ENCODE data around the gene ANKH.

The ANKH gene

GRCh38 chr5:14710313-14710994, 161.1 kb downstream of the ANKH start:
- DNase-seq: no peak

GRCh38 chr5:14708551-14708950, 163.0 kb downstream of the ANKH start:
- no peak for DNase-seq

- DNase-seq: no peak
Measured at GRCh38 chr5:14707811-14708390, 163.7 kb downstream of the ANKH start.

GRCh38 chr5:14706615-14707021, 165.0 kb downstream of the ANKH start:
- peak; percentile 61 for DNase-seq

GRCh38 chr5:14705556-14705955, 166.0 kb downstream of the ANKH start:
- DNase-seq: no peak

- no peak for DNase-seq
Measured at GRCh38 chr5:14702238-14702839, 169.2 kb downstream of the ANKH start.

GRCh38 chr5:14701556-14701955, 170.0 kb downstream of the ANKH start:
- no peak for DNase-seq

GRCh38 chr5:14700478-14701436, 170.8 kb downstream of the ANKH start:
- DNase-seq: no peak

- DNase-seq: no peak
Measured at GRCh38 chr5:14699807-14700400, 171.7 kb downstream of the ANKH start.

GRCh38 chr5:14699159-14699558, 172.4 kb downstream of the ANKH start:
- no peak for DNase-seq

GRCh38 chr5:14698495-14698894, 173.1 kb downstream of the ANKH start:
- no peak for DNase-seq

- DNase-seq: no peak
Measured at GRCh38 chr5:14696851-14697250, 174.7 kb downstream of the ANKH start.

- no peak for DNase-seq
Measured at GRCh38 chr5:14696057-14696456, 175.5 kb downstream of the ANKH start.

GRCh38 chr5:14695152-14695551, 176.4 kb downstream of the ANKH start:
- no peak for DNase-seq

GRCh38 chr5:14693070-14693469, 178.5 kb downstream of the ANKH start:
- no peak for DNase-seq

GRCh38 chr5:14687023-14687665, 184.4 kb downstream of the ANKH start:
- DNase-seq: peak; percentile 21

- no peak for DNase-seq
Measured at GRCh38 chr5:14686517-14686916, 185.1 kb downstream of the ANKH start.

GRCh38 chr5:14685757-14686156, 185.8 kb downstream of the ANKH start:
- peak; percentile 62 for DNase-seq

GRCh38 chr5:14684757-14685156, 186.8 kb downstream of the ANKH start:
- no peak for DNase-seq

- no peak for DNase-seq
Measured at GRCh38 chr5:14683906-14684455, 187.6 kb downstream of the ANKH start.

GRCh38 chr5:14681236-14681752, 190.3 kb downstream of the ANKH start:
- no peak for DNase-seq

- no peak for DNase-seq
Measured at GRCh38 chr5:14679595-14679994, 192.0 kb downstream of the ANKH start.

Data from EL (cell line).